Measurements from ENCODE around the gene WWOX.

WWOX gene

DNA sequence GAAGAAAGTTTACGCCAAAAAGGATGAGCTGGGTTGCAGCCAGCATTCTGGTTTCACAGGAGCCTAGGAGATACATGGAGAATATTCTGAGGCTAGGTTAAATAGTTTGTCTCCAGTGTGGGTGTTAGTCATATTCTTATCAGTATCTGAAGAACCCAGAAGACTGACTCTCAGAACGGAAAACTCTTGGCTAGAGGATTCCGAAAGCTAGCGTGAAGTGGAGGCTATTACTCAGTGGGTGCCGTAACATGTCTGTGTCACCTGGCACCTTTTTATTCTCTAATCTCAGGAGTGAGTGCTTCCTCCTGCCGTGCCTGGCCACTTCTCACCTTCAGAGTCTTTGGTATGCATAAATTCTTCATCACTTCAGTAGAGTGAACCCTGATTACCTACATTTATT, 199.5 kb downstream of the WWOX start:
- DNase-seq (ENCODE audit: low read depth), result no peak
- H3K4me3 ChIP-seq (ENCODE audit: control insufficient read depth, low read depth, low read length), result no peak overlapping the region
- TF ChIP-seq, protein P1, sequence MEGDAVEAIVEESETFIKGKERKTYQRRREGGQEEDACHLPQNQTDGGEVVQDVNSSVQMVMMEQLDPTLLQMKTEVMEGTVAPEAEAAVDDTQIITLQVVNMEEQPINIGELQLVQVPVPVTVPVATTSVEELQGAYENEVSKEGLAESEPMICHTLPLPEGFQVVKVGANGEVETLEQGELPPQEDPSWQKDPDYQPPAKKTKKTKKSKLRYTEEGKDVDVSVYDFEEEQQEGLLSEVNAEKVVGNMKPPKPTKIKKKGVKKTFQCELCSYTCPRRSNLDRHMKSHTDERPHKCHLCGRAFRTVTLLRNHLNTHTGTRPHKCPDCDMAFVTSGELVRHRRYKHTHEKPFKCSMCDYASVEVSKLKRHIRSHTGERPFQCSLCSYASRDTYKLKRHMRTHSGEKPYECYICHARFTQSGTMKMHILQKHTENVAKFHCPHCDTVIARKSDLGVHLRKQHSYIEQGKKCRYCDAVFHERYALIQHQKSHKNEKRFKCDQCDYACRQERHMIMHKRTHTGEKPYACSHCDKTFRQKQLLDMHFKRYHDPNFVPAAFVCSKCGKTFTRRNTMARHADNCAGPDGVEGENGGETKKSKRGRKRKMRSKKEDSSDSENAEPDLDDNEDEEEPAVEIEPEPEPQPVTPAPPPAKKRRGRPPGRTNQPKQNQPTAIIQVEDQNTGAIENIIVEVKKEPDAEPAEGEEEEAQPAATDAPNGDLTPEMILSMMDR (IDR thresholded peaks at IDR 0.05; ENCODE audit: control insufficient read depth, insufficient read depth, low read depth, low read length, missing control alignments), result no peak

DNA sequence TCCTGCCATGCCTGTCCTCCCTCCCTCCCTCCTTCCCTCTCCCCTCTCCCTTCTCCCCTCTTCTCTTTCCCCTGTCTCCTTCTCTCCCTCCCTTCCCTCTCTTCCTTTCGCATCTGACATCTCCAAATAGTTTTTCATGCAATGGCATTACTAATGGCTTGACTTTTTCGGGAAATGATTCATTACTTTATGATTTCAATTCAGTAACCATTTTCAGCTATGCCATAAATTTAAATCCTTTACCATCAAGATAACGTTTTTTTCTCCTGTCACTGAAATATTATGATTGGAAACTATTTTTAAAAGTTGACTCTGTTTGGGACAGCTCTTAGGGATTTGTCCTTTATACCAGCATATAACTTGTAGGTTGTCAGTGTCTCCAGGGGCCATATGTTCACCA, 201.0 kb downstream of the WWOX start:
- no peak for DNase-seq (ENCODE audit: low read depth)
- H3K4me3 ChIP-seq (ENCODE audit: control insufficient read depth, low read depth, low read length), result no peak overlapping the region
- TF ChIP-seq, protein P1 (IDR thresholded peaks at IDR 0.05; ENCODE audit: control insufficient read depth, insufficient read depth, low read depth, low read length, missing control alignments), result no peak

DNA sequence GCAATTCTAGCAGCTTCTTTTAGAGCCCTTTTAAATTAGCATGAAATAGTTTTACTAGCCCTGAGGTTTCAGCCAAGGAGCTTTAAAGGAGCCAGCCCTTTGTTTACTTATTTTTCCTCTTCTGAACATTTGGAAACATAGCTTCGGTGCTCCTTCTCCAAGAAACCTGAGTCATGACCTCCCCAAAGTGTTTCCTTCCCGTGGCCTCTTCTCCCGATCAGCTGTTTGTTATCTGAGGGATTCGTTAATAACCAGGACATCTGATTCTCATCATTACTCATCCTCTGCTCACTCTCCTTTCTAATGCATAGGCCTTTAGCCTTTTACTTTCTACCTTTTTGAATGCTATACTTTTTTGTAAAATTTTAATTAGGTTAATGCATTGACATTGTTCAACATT, 204.5 kb downstream of the WWOX start:
- TF ChIP-seq, protein P1 (IDR thresholded peaks at IDR 0.05; ENCODE audit: control insufficient read depth, insufficient read depth, low read depth, low read length, missing control alignments), result no peak
- H3K4me3 ChIP-seq (ENCODE audit: control insufficient read depth, low read depth, low read length), result no peak overlapping the region
- no peak for DNase-seq (ENCODE audit: low read depth)

DNA sequence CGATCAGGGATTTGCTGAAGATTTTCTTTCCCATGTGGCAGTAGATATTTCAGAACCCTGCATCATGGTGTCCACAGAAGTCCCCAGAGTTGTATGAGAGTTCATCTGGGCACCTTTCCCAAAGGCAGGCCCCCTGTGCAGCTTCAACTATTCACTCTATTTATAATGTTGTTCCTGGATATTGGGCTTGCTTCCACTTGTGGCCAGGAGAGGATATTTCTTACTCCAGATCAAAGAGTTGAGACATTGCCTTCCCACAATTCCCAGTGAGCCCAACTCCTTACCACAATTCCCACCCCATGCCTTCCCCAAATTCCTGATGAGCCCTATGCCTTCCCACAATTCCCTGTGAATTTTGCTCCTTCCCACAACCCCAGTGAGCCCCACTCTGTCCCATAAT, 206.9 kb downstream of the WWOX start:
- no peak overlapping the region for H3K4me3 ChIP-seq (ENCODE audit: control insufficient read depth, low read depth, low read length)
- TF ChIP-seq, protein P1 (IDR thresholded peaks at IDR 0.05; ENCODE audit: control insufficient read depth, insufficient read depth, low read depth, low read length, missing control alignments), result no peak
- no peak for DNase-seq (ENCODE audit: low read depth)

DNA sequence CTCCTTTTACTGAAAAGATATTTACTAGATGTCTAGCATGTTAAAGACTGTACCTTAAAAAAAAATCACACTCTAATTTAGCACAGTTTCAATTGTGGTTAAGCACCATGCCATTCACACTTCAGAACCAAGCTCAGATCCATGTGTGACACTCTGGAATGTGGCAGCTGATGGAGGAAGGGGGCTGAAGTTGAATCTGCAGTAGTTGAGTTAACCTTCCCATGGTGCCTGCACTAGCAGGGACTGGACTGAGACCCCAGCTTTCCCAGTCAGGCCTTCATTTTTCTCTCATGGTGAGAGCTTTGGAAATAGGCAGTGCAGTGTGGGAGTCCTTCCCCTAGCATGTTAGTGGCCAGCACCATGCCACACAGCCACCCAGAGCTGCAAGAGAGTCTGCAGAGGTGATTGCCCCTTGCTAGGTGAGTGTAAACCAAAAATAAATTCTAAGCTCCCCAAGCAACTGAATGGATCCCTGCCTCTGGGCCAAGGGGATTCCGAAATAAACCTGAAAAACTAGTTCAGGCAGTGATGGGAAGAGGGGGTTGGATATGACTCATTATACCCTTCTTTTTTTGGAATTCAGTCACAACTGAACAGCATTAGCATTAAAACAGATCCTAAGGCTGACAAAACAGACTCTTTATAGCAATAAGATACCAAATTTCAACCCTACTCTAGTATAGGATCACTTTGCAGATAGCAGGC, 208.5 kb downstream of the WWOX start:
- H3K4me3 ChIP-seq (ENCODE audit: control insufficient read depth, low read depth, low read length), result no peak overlapping the region
- DNase-seq (ENCODE audit: low read depth), result no peak
- TF ChIP-seq, protein P1 (IDR thresholded peaks at IDR 0.05; ENCODE audit: control insufficient read depth, insufficient read depth, low read depth, low read length, missing control alignments), result no peak

DNA sequence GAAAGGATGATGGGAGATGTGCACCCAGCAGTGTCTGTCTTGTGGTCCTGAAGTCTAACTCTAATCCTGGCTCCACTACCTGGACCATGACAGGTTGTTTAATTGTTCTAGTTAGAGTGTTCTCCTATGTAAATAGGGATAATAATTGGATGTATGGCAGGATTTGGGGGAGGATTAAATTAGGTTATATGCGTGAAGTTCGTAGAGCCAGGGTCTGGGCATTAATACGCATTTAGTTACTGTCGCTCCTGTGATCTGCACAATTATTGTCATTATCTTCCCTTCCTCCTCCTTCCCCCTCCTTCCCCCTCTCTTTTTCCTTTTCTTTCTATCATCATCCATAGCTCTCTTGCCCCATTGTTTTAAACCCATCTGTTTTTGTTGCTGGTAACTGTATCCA, 210.3 kb downstream of the WWOX start:
- TF ChIP-seq, protein P1 (IDR thresholded peaks at IDR 0.05; ENCODE audit: control insufficient read depth, insufficient read depth, low read depth, low read length, missing control alignments), result no peak

More for the DNA sequence above, 210.3 kb downstream of the WWOX start:
- H3K4me3 ChIP-seq (ENCODE audit: control insufficient read depth, low read depth, low read length), result no peak overlapping the region
- no peak for DNase-seq (ENCODE audit: low read depth)
